Head of caudate nucleus (tissue), 42 donors: ENCODE results near the gene CRELD2.

Experiments used
- DNase-seq, 42 donors: peaks; one replicate each; pipeline versions ENCODE4 v3.0.0 to v3.0.0-alpha.2; 2020 to 2021; ENCODE audit warnings: mixed read lengths in 7 of 42
- intact Hi-C: fragments of 100-400 bp; cut with DNase I; formaldehyde crosslinking; loops from one replicate; pipeline ENCODE4 v1.15.0; 2022

The CRELD2 gene

DNA sequence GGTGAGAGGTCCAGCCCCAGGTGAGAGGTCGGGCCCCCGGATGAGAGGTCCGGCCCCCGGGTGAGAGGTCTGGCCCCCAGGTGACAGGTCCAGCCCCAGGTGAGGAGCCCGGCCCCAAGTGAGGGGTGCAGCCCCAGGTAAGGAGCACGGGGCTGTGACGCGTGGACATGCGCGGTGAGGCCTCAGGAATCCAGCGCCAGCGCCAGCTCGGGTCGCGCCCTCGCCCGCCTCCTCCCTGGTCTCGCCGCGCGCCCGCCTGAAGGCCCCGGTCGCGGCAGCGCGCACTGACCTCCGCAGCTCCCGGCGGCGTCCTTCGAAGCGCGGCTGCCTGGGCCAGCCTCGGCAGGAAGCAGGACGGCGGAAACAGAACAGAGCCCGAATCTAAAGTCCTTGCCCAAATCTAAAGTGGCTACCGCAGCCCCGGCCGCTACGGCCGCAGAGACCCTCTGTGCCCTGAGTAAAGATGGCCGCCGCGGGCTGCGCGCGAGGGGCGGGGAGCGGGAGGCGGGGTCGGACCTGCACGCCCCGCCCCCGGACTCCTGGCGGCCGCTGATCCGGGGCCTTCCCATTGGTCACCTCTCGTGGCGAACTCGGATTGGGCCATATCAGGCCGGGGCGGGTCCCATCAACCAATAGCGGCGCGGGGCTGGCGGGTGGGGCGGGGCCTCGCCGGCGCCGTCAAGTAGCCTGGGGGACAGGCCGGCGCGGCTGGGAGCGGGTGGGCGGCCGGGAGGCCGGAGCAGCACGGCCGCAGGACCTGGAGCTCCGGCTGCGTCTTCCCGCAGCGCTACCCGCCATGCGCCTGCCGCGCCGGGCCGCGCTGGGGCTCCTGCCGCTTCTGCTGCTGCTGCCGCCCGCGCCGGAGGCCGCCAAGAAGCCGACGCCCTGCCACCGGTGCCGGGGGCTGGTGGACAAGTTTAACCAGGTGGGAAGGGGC lies at the start of gene CRELD2, which contains the start of gene ALG12:
TSS of gene CRELD2 (plus strand) at position 661 of the 937 bp plus-strand sequence. CDS start at position 797, 136 bp downstream.
TSS of gene ALG12 (minus strand) at position 465 of the 937 bp plus-strand sequence. CDS start 4,673 bp downstream, outside the sequence.
- intact Hi-C loops: loop anchor here (5.0 kb wide), 1 partner anchor 66 kb away; the partner anchor contains the start of gene ZBED4
- peak; percentile 98 to 100 (median 99) for DNase-seq

DNA sequence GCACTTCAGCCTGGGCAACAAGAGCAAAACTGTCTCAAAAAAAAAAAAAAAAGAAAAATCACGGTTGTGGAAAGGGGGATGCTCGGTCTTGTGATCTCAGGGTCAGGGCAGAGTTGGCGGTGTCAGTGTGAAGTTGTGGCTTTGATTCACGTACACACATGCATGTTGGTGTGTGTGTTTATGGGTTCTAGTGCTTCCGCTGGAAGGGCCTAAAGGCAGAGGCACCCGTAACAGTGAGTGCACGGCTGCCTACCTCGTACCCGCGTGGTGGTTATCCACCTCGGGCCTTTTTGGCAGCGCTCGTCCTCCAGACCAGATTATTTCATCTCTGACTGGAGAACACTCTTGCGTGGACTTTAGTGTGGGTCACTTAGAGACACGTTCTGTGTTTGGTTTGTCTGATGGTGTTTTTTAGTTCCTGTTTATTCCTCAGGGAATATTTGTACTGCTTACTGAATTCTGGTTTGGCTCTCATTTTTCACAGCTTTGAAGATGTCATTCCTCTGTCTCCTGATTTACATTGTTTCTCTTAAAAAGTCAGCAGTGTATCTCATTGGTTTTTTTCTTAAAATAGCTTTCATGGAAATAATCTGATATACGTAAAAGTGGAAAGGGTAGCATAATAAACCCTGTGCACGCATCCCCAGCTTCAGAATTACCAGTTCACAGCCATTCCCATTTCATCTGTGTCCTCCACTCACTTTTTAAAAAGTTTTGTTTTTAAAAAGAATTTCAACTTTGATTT lies 49.2 kb upstream of the CRELD2 start:
- DNase-seq: peak in 2 of 42 donors; percentile 0 to 19
- intact Hi-C loops: loop anchor here (5.0 kb wide), 1 partner anchor 38 kb away; no protein-coding TSS in a partner anchor

DNA sequence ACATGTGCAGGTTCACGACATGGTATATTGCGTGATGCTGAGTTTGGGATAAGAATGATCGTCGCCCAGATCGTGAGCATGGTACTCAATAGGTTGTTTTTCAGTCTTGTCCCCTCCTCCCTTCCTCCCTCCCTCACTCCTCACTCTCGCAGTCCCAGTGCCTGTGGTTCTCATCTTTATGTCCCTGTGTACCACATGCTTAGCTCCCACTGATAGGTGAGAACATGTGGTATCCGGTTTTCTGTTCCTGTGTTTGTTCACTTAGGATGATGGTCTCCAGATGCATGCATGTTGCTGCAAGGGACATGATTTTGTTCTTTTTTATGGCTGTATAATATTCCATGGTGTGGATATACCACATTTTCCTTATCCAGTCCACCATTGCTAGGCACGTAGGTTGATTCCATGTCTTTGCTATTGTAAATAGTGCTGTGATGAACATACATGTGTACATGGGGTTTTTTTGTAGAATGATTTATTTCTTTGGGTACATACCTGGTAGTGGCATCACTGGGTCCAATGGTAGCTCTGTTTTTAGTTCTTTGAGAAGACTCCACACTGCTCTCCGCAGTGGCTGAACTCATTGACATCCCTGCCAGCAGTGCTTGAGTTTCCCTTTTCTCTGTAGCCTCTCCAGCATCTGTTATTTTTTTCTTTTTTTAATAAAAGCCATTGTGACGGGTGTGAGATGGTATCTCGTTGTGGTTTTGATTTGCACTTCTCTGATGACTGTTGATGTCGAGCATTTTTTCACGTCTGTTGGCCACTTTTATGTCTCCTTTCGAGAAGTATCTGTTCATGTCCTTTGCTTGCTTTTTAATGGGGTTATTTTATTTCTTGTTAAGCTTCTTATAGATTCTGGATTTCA lies 48.4 kb upstream of the CRELD2 start:
- no peak for DNase-seq
- intact Hi-C loops: loop anchor here (5.0 kb wide), 1 partner anchor 37 kb away; no protein-coding TSS in a partner anchor

DNA sequence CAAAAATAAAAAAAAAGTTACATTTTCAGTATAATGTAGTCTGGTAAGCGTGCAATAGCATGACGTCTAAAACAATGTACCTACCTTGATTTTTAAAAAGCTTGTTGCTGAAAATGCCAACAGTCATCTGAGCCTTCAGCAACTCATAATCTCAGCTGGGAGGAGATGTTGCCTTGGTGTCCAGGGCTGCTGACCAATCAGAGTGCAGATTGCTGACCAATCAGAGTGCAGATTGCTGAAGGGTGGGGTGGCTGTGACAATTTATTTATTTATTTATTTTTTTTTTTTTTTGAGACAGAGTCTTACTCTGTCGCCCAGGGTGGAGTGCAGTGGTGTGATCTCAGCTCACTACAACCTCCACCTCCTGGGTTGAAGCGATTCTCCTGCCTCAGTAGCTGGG lies 47.0 kb upstream of the CRELD2 start:
- peak in 1 of 42 donors; percentile 8 for DNase-seq
- intact Hi-C loops: no loop called here

- DNase-seq: no peak
- intact Hi-C loops: no loop called here
These were observed 46.1 kb upstream of the CRELD2 start for GRCh38 chr22:49872347-49872746.

- intact Hi-C loops: no loop called here
- no peak for DNase-seq
These were observed 45.0 kb upstream of the CRELD2 start for GRCh38 chr22:49873228-49873940.

DNA sequence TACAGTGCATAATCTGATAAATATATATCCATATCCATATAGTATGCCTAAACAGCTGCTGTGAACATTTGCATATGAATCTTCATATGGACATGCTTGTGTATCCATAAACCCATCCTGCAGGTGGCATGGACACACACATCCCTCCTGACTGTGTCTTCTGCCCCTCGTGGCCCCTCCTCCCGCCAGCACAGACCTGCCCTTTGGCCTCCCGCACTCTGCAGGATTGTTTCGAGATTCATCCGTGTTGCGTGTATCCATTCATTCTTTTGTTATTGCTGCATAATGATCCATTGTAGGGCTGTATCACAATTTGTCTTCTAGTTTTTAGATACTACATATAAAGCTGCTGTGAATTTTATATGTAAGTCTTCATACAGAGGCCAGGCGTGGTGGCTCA lies 40.8 kb upstream of the CRELD2 start:
- intact Hi-C loops: no loop called here
- peak in 1 of 42 donors; percentile 6 for DNase-seq

DNA sequence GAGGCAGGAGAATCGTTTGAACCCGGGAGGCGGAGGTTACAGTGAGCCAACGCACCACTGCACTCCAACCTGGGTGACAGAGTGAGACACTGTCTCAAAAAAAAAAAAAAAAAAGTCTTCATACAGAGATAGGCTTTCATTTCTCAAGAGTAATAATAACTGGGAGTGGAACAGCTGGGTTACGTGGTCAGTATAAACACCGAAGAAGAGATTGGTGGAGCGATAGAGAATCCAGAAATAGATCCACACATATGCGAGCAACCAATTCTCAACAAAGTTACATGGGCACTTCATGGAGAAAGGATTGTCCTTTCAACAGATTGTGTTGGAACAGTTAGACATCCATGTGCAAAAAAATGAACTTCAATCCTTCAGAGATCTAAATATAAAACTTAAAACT lies 40.2 kb upstream of the CRELD2 start:
- intact Hi-C loops: no loop called here

GRCh38 chr22:49879871-49880270 lies 38.6 kb upstream of the CRELD2 start:
- no peak for DNase-seq
- intact Hi-C loops: no loop called here

More for the DNA sequence above, 40.2 kb upstream of the CRELD2 start:
- DNase-seq: no peak

- DNase-seq: peak in 1 of 42 donors; percentile 9
These were observed 38.2 kb upstream of the CRELD2 start for GRCh38 chr22:49880281-49880680.

DNA sequence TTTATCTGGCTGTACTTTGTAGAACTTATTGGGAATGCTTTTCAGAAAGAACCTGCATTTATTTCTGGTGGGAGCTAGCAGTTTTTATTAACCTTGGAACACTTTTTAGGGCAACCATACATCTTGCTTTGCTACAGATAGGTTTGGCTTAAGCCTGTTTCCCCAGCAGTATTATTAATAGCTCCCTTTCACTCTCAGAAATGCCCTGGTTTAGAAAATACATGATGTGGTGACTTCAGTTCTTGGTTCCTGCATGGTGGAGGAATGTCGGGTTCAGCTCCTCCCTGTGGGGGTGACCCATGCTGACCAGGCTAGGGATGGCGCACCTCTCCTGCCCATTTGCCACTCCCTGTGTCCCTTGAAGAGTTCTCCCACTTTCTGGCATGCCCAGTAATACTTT lies 36.6 kb upstream of the CRELD2 start:
- intact Hi-C loops: no loop called here
- DNase-seq: no peak

More at GRCh38 chr22:49880281-49880680, 38.2 kb upstream of the CRELD2 start:
- intact Hi-C loops: no loop called here

GRCh38 chr22:49882519-49883293 lies 35.7 kb upstream of the CRELD2 start:
- intact Hi-C loops: no loop called here
- DNase-seq: peak in 15 of 42 donors; percentile 7 to 59 (median 15)

DNA sequence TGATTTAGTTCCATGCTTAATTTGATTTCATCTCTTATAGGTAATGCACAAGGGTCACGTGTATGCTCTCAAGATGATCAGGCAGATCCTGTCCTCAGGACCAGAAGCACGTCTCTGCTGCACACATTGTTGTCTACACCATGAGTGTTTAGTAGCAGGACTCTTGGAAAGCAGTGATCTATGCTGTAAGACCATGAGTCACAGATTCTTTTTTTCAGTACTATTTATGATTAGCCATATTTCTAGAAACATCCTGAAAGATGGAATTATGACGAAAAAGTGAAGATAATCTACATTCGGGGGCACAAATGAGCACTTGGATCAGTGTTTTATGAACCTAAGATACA lies 35.2 kb upstream of the CRELD2 start:
- intact Hi-C loops: no loop called here
- no peak for DNase-seq

GRCh38 chr22:49884075-49884474 lies 34.4 kb upstream of the CRELD2 start:
- intact Hi-C loops: no loop called here
- DNase-seq: peak in 2 of 42 donors; percentile 7 to 33

DNA sequence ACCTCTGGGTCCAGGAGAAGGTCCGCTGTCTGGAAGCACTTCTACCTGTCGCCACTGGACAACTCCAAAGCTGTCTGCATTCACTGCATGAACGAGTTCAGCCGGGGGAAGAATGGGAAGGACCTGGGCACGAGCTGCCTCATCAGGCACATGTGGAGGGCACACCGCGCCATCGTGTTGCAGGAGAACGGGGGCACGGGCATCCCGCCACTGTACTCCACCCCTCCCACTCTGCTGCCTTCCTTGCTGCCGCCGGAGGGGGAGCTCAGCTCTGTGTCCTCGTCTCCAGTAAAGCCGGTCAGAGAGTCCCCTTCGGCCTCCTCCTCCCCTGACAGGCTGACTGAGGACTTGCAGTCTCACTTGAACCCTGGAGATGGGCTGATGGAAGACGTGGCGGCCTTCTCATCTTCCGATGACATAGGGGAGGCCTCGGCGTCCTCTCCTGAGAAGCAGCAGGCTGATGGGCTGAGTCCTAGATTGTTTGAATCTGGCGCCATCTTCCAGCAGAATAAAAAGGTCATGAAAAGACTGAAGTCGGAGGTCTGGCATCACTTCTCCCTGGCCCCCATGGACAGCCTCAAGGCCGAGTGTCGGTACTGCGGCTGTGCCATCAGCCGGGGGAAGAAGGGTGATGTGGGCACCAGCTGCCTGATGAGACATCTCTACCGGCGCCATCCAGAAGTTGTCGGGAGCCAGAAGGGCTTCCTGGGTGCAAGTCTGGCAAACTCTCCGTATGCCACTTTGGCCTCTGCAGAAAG lies 33.8 kb upstream of the CRELD2 start:
- peak in 3 of 42 donors; percentile 7 to 24 (median 22) for DNase-seq
- intact Hi-C loops: no loop called here

DNA sequence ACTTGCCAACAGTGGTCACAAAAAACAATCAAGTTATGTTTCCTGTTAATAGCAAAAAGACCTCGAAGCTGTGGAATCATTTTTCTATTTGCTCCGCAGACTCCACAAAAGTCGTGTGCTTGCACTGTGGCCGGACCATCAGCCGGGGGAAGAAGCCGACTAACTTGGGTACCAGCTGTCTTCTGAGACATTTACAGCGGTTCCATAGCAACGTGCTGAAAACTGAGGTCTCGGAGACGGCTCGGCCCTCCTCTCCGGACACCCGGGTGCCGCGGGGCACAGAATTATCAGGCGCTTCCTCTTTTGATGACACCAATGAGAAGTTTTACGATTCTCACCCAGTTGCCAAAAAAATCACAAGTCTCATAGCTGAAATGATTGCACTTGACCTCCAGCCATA lies 33.2 kb upstream of the CRELD2 start:
- DNase-seq: peak in 2 of 42 donors; percentile 4 to 30
- intact Hi-C loops: no loop called here

GRCh38 chr22:49885881-49886280 lies 32.6 kb upstream of the CRELD2 start:
- DNase-seq: peak in 1 of 42 donors; percentile 9

More at GRCh38 chr22:49885881-49886280, 32.6 kb upstream of the CRELD2 start:
- intact Hi-C loops: no loop called here
